Fibroblast of skin of left quadriceps (primary cell): ENCODE measurements around the gene CHAD.

Experiments used
- DNase-seq, 2 experiments: peaks; one replicate each; pipeline ENCODE4 v3.0.0-alpha.2; 2013; ENCODE audit warnings: low read depth in 2 of 2

CHAD gene

GRCh38 chr17:50468304-50469207, at the start of gene CHAD:
TSS of gene CHAD (minus strand) at chr17:50468880. CDS start at chr17:50468813, 67 bp downstream.
- DNase-seq: no peak

- DNase-seq: no peak
These were observed 49.1 kb upstream of the CHAD start for GRCh38 chr17:50517504-50518383.

DNA sequence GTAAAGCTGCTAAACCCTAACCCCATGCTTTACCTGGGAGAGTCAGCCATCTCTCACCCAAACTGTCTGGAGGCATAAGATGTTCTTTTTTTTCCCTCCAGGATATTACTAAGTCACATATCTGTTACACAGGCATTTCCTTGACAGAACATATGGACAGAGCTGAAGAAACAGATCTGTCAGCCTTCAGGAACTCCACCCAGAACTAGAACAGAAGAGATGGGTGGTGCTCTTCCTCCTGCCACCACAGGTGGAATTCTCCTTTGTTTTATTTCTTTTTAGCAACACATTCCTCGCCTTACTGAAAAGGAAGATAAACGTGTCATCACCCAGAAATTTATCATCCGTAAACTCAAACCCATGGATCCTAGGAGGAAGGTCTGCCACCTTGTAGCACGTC, 48.3 kb upstream of the CHAD start:
- DNase-seq: no peak

DNA sequence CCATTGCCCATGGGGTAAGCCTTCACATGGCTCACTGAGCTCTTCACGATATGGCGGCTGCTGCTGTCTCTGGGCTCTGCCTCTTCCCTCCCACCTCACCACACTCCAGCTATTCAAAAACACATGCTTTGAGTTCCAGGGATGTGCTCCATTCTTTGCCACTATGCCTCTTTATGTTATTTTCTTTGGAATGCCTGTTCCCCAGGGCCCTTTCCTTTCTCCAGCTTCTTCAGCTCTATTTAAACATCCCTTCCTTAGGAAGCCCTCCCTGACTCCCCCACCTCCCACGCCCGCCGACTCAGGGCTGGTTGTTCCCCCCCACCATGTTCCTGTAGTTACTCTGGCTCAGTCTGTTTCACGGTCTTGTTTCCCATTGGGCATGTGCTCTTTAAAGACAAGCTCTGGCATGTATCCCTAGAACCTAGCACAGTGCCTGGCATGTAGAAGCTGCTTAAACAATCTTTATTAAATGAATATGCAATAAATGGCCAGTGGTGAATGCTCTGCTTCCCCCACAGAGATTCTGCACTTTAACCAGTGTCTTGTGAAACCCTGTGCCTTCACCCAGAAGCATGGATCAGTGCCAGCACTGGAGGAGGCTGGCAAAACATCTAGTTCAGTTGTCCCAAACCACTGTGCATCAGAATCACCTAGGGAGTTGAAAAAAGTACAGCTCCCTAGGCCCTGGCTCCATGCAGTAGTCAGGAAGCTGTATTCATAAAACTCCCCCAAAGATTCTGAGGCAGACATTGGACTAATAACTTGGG, 46.4 kb upstream of the CHAD start:
- no peak for DNase-seq

- DNase-seq: no peak
These were observed 45.7 kb upstream of the CHAD start for GRCh38 chr17:50514388-50514787.

DNA sequence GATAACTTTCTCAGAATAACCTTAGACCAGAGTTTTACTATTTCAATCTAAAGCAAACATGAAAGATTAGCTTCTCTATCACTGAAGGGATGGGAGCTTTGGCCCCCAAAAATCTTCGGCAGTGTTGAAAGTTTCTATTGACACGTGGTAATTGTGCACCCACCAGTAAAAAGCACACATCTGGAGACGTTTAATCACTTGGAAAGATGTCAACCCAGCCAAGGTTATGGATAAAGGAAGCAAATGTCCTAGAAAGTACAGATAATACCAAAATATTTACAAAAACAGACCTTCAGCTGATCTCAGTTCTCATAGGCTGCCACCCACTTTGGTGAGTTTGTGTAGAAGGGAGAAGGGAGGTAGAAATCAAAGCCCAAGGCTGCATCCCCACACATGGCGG, 44.8 kb upstream of the CHAD start:
- no peak for DNase-seq

DNA sequence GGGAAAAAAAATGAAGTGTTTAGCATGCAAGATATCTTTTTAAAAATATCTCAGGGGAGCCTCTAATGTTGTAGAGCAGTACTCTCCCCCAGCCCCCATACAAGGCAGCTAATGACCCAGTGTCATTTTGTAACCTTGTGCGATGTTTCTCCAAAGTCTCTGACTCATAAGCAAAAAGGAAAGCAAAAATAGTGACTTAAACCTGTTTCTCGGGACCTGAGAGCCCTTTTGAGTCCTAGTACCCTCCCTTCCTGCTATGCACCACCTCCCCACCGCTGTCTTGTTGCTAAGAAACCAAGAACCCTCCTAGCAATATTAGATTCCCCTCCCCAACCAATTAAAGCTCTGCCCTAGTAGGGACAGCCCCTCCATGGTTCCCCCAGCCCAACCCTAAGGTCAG, 42.4 kb upstream of the CHAD start:
- no peak for DNase-seq

- DNase-seq: no peak
These were observed 40.1 kb upstream of the CHAD start for GRCh38 chr17:50508573-50509460.

DNA sequence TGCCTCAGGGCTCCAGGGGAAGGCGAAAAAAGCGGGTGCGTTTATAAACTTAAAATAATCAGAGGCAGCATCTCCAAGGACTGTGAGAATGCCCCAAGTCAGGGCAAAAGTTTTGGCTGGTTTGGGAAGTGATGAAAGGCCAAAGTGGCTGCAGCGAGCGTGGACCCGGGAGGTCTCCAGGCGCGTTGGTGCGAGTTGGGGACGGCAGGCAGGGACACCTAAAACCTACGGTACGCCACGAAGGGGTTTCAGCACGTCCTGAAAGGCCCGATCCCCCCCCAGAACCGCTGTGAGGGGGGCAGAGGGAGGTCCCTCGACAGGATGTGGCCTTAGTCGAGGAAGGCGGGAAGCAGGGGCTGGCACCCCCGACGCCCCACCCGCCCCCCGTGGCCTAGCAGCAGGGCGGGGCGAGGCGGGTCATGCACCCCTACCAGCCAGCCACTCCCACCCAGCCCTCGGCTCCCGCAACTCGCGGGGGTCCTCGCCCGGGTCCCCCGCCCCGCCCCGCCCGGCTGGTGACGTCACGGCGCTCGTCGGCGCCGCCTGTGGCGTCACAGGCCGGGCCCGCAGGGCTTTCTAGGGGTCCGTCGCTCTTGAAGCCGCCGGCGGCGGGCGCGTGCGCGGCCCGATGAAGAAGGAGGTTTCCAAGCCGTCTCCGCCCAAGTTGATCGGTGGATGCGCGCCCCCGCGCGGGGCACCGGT, 39.3 kb upstream of the CHAD start, which contains the start of gene MYCBPAP:
TSS of gene MYCBPAP (plus strand) at position 569 of the 702 bp plus-strand sequence. CDS start 236 bp downstream, outside the sequence.
- DNase-seq: peak; percentile 59 to 65

GRCh38 chr17:50506298-50506697, 37.6 kb upstream of the CHAD start:
- DNase-seq: no peak

GRCh38 chr17:50505591-50506130, 37.0 kb upstream of the CHAD start:
- no peak for DNase-seq

DNA sequence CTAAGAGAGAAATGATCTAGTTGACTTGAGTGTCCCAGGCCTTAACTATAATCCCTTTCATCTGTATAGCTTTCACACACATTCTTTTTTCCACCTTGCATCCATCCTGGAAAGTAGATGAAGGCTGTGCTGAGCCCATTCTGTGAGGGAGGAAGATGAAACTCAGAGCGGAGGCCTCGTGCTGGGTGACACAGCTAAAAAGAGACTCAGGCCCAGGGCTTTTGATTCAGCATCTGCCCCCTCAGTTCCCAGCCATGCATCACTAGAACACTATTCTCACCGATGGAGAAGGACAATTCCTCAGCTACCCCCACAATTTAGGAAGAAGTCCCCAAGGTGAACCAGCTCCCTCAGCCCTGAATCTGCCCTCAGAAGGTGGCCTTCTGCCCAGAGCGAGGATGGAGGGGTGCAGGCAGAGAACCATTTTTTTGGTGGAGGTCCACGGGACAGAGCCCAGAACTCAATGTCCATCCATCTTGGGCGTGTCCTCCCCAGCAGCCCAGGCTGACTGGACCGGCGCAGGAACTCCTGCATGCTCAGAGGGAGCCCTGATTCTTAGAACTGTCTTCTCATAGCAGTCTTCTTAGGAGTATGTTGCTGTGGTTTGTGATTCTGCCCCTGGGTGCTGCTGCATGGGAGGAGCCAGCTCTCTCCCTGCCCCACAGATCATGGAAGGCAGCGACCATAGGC, 33.8 kb upstream of the CHAD start:
- no peak for DNase-seq

DNA sequence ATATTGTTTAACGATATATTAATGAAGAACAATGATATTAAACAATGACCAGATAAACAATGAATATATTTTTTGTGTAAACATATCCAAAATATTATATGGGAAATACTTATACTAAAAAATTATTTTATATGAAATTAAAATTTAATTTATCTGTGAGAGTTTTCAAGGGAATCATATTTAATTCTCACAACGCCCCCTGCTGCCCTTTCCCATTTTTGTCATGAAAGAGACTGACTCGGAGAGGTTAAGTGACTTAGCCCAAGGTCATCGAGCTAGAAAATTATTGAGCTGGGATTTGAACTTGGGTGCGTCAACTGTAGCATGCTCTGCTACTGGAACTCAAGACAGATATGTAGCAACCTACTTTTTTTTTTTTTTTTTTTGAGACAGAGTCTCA, 32.4 kb upstream of the CHAD start:
- DNase-seq: no peak

DNA sequence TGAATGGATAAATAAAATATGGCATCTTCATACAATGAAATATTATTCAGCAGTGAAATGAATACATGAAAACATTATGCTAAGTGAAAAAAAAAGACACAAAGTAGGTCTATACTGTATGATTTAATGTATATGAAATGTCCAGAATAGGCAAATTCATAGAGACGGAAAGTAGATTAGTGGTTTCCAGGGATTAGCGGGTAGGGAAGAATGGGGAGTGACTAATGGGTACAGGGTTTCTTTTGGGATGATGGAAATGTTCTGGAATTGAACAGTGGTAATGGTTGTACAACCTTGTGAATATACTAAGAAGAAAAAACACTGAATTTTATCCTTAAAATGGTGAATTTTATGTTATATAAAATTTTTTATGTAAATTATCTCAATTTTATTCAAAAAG, 31.0 kb upstream of the CHAD start:
- DNase-seq: no peak

DNA sequence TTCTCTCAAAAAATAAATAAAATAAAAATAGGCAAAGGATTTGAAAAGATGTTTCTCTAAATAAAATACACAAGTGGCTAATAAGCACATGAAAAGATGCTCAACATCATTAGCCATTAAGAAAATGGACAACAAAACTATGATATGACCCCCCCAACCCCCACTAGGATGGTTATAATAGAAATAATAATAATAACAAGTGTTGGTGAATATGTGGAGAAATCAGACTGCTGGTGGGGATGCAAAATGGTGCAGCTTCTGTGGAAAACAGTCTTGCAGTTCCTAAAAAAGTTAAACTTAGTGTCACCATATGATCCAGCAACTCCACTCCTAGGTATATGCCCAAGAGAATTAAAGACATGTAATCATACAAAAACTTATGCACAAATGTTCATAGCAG, 30.6 kb upstream of the CHAD start:
- no peak for DNase-seq

DNA sequence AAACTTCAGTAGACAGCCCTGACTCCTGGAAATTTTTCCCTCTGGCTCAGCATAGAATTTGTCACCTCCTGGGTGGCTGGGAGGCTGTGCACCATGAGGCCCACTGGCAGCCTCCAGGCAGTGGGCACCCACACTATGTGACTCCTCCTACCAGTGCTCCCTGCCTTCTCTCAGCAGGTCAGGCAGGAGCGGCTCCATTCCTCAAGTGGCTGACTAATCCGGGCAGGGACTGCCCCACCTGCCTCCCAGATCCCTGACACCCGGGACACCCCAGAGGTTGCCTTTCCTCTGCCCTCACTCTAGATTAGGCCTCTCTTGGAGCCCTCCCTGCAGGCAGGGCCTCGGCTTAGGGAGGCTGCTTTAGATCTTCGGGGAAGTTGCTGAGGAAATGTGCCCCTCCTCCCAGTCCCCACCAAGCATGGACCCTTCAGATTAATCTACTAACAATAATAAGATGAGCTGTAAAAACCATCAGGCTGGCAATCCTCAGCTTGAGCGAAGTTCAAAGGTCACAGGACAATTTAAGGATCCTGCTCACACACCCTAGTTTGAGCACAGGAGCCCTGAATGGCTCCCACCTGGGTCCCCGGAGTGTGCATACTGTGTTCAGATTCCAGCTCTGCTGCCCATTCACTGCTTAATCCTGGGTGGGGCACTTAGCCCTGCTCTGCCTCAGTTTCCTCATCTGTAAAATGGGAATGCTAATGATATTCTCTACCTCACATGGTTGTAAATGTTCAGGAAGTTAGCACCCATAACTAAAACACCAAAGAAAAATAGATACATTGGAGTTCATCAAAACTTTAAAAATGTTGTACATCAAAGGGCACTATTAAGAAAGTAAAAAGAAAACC, 29.6 kb upstream of the CHAD start:
- DNase-seq: no peak

- DNase-seq: no peak
These were observed 27.2 kb upstream of the CHAD start for GRCh38 chr17:50495918-50496317.

DNA sequence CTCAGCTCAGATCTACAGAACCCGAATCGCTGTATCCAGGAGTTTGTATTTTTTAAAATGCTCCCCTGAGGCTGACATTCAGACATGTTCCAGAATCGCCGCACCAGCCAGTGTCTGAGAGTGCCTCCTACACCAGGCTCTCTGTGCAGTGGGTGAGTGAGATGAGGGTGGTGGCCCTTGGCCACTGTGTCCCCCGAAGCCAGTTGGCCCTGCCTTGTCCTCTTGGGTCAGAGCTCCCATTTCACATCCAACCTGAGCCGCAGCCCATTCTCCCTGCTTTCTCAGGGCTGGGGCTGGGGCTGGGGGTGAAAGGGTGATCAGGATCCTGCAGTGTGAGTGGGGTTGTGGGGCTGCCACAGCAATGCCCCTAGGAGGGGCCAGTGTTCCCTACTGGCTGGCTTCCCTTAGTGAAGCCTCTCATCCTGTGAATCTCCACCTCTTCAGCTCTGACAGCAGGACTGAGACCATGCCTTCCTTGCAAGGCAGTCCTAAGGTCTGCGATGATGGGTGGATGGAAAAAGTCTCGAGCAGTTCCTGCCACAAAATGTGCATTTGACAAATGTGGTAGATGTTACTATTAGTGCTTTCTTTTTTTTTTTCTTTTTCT, 26.6 kb upstream of the CHAD start:
- no peak for DNase-seq
